Loucy (cell line): Measurements from ENCODE around the gene TRMT44.

Experiments
- H2AFZ ChIP-seq: fragments of 200-600 bp; sonication (generic); 2 replicates; pipeline ENCODE4 v1.6.0; 2016; ENCODE audit warnings: antibody characterized with exemption, mild to moderate bottlenecking, low read length, moderate library complexity
- H3F3A ChIP-seq: fragments of 200-600 bp; 2 replicates; pipeline ENCODE4 v1.6.0; 2016; ENCODE audit warnings: antibody characterized with exemption, low read depth, mild to moderate bottlenecking
- H3K27me3 ChIP-seq: fragments of 200-600 bp; sonication (generic); 2 replicates; pipeline ENCODE4 v1.6.1; 2014; ENCODE audit warnings: low read length, mild to moderate bottlenecking; ENCODE audit not compliant: insufficient read depth, poor library complexity, severe bottlenecking
- H3K36me3 ChIP-seq: fragments of 200-600 bp; sonication (generic); 2 replicates; pipeline ENCODE4 v1.6.1; 2016; ENCODE audit warnings: low read length; ENCODE audit not compliant: insufficient read depth
- H3K4me1 ChIP-seq: fragments of 200-600 bp; sonication (generic); 2 replicates; pipeline ENCODE4 v1.5.1; 2014; ENCODE audit warnings: low read length, mild to moderate bottlenecking; ENCODE audit not compliant: insufficient read depth, poor library complexity, severe bottlenecking
- H3K4me2 ChIP-seq: fragments of 200-600 bp; sonication (generic); 2 replicates; pipeline ENCODE4 v1.6.0; 2014; ENCODE audit warnings: antibody characterized with exemption, low read length, low read depth, mild to moderate bottlenecking; ENCODE audit not compliant: poor library complexity, severe bottlenecking
- H3K4me3 ChIP-seq: fragments of 200-600 bp; sonication (generic); 2 replicates; pipeline ENCODE4 v1.5.1; 2014; ENCODE audit warnings: low read length, mild to moderate bottlenecking, mixed read lengths; ENCODE audit not compliant: poor library complexity, severe bottlenecking
- H3K79me2 ChIP-seq: fragments of 200-600 bp; sonication (generic); 2 replicates; pipeline ENCODE4 v1.6.1; 2014; ENCODE audit warnings: low read length; ENCODE audit not compliant: insufficient read depth
- H3K9ac ChIP-seq: fragments of 200-600 bp; sonication (generic); 2 replicates; pipeline ENCODE4 v1.6.0; 2014; ENCODE audit warnings: mild to moderate bottlenecking, low read depth, low read length, moderate library complexity; ENCODE audit not compliant: poor library complexity, severe bottlenecking
- H3K9me2 ChIP-seq: fragments of 200-600 bp; sonication (generic); replicated peaks from 2 replicates; pipeline ENCODE4 v1.6.1; 2016; ENCODE audit warnings: low read depth, low read length, mixed read lengths
- H3K9me3 ChIP-seq: fragments of 200-600 bp; sonication (generic); 2 replicates; pipeline ENCODE4 v1.6.1; 2014; ENCODE audit warnings: mild to moderate bottlenecking, antibody characterized with exemption, low read length, low read depth; ENCODE audit not compliant: insufficient read depth
- H4K20me1 ChIP-seq: fragments of 200-600 bp; sonication (generic); 2 replicates; pipeline ENCODE4 v1.6.0; 2014; ENCODE audit warnings: antibody characterized with exemption, low read length, mild to moderate bottlenecking; ENCODE audit not compliant: insufficient read depth, poor library complexity, severe bottlenecking
- EZH2phosphoT487 ChIP-seq: fragments of 200-600 bp; IDR thresholded peaks from 2 replicates; pipeline ENCODE4 v1.6.1; 2018; ENCODE audit warnings: antibody characterized with exemption, mild to moderate bottlenecking, moderate library complexity, borderline replicate concordance
- TF ChIP-seq, protein P1 (sequence below): fragments of 200-600 bp; sonication (generic); conservative IDR thresholded peaks from 2 replicates; pipeline ENCODE4 v1.5.1; 2014; ENCODE audit warnings: mild to moderate bottlenecking, antibody characterized with exemption, low read length

Gene TRMT44

DNA sequence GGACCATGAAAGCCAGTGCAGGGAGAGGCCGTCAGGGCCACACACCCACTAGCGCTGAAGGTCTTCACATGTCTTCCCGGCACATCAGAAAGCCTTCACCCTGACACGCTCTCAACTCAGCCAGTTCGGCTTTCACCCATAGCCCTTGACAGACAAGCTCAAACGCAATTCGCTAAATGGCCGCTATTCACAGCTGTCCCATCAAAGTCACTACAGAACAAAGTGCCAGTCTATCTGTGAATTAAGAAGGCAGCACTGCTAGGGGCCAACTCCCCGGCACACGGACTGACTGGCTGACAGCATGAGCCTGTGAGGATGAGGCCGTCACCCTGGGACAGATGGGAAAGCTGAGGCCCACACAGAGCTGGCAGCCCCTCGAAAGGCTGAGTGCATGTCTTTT lies 45.8 kb upstream of the TRMT44 start:
- TF ChIP-seq, protein P1, sequence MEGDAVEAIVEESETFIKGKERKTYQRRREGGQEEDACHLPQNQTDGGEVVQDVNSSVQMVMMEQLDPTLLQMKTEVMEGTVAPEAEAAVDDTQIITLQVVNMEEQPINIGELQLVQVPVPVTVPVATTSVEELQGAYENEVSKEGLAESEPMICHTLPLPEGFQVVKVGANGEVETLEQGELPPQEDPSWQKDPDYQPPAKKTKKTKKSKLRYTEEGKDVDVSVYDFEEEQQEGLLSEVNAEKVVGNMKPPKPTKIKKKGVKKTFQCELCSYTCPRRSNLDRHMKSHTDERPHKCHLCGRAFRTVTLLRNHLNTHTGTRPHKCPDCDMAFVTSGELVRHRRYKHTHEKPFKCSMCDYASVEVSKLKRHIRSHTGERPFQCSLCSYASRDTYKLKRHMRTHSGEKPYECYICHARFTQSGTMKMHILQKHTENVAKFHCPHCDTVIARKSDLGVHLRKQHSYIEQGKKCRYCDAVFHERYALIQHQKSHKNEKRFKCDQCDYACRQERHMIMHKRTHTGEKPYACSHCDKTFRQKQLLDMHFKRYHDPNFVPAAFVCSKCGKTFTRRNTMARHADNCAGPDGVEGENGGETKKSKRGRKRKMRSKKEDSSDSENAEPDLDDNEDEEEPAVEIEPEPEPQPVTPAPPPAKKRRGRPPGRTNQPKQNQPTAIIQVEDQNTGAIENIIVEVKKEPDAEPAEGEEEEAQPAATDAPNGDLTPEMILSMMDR: no peak
- TF ChIP-seq EZH2phosphoT487: no peak
- Histone ChIP-seq H3F3A (no peaks in the 10 kb centered on the region), H3K4me1 (no peaks in the 10 kb centered on the region), H3K9ac (no peak overlapping the region), H3K9me3 (no peaks in the 10 kb centered on the region), H3K36me3 (peaks cover 3% of the 10 kb centered on the region; the same call in 1 of the 2 replicates), H3K27me3 (no peaks in the 10 kb centered on the region), H3K4me2 (no peak overlapping the region), H4K20me1 (no peaks in the 10 kb centered on the region), H3K4me3 (no peak overlapping the region), H3K79me2 (no peaks in the 10 kb centered on the region), H3K9me2 (no peaks in the 10 kb centered on the region), H2AFZ (no peak overlapping the region)

DNA sequence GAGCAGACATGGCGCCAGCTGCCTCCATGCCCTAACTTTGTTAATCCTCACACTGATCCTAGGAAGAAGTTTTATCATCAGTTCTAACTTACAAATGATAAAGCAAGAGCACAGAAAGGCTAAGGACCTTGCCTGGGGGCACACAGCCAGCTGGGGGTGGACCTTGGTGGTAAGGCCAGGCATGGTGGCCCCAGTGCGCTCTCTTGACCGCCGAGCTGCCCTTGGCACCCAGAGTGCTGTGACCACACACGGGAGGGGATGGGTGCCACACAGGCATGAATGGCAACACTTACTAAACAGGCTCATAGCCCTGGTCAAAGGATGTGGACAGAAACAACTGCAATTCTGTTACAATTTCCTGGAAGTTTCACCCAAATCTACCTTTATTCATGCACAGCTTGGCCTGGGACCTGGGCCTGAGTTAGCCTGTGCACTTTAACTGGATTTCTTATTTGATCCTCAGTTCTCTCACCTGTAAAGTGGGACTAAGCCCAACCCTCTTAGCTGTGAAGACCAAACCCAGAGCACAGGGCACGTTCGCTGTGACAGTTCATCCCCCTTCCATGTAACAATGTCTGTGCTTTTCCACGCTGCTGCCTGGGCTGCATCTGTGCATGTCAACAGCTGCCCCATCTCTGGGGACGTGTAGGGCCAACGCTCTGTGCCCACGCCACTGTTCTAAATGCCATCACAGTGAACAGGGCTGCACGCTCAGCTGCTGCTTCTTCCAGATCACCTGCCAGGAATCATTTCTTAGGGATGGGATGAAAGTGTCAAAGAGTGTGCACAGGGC lies 44.9 kb upstream of the TRMT44 start:
- TF ChIP-seq, protein P1: no peak
- no peak for TF ChIP-seq EZH2phosphoT487
- H2AFZ ChIP-seq: no peak overlapping the region
- no peaks in the 10 kb centered on the region for H4K20me1 ChIP-seq
- H3K79me2 ChIP-seq: no peaks in the 10 kb centered on the region
- no peaks in the 10 kb centered on the region for H3F3A ChIP-seq
- H3K4me2 ChIP-seq: no peak overlapping the region
- no peaks in the 10 kb centered on the region for H3K4me1 ChIP-seq
- no peaks in the 10 kb centered on the region for H3K27me3 ChIP-seq
- H3K36me3 ChIP-seq: peaks cover 3% of the 10 kb centered on the region; the same call in 1 of the 2 replicates
- H3K9ac ChIP-seq: no peak overlapping the region
- H3K9me2 ChIP-seq: no peaks in the 10 kb centered on the region
- H3K4me3 ChIP-seq: no peak overlapping the region
- H3K9me3 ChIP-seq: no peaks in the 10 kb centered on the region

DNA sequence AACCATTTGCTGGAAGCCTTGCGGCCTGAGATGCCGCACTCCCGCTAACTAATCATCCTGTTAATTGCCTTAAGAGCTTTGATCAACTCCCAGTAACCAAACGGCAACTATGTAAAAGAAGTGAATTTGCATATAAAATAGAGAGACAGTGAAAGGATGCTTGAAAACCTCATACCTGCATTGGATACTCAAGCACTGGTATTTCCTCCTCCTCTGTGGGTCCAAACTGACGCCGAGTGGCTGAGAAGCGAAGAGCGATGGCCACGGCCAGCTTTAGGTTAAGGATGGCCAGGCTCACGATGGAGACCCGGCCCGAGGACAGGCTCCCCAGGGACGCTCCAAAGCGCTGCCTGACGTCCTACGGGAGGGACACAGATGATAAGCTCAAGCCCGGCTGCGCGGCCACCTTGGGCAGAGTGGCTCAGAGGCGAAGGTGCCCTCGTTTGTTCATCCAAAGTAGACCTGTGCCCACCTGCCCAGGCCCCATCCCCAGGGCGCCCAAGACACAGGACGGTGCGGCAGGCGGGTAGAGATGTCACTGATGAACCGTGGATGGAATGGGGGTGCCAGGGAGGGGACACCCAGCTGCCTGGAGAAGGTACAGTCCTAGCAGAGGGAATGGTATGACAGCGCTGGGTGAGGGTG lies 43.7 kb upstream of the TRMT44 start:
- Histone ChIP-seq H3K36me3 (peaks cover 3% of the 10 kb centered on the region; the same call in 1 of the 2 replicates), H4K20me1 (no peaks in the 10 kb centered on the region), H3K9ac (no peak overlapping the region)

More for the DNA sequence above, 43.7 kb upstream of the TRMT44 start:
- no peak for TF ChIP-seq EZH2phosphoT487
- TF ChIP-seq, protein P1: no peak
- no peaks in the 10 kb centered on the region for H3K9me3 ChIP-seq
- no peak overlapping the region for H3K4me3 ChIP-seq
- H3K27me3 ChIP-seq: no peaks in the 10 kb centered on the region
- H3F3A ChIP-seq: no peaks in the 10 kb centered on the region
- H3K79me2 ChIP-seq: no peaks in the 10 kb centered on the region
- no peak overlapping the region for H3K4me2 ChIP-seq
- H3K9me2 ChIP-seq: no peaks in the 10 kb centered on the region
- no peak overlapping the region for H2AFZ ChIP-seq
- H3K4me1 ChIP-seq: no peaks in the 10 kb centered on the region
